GM23338 (cell line): ENCODE results near the gene CDH8.

Experiments
- EZH2 ChIP-seq: fragments of 200-600 bp; sonication (generic); IDR thresholded peaks from one replicate; pipeline ENCODE4 v1.8.0; 2017; ENCODE audit warnings: antibody characterized with exemption, mild to moderate bottlenecking, low read depth; ENCODE audit not compliant: unreplicated experiment
- EZH2phosphoT487 ChIP-seq: fragments of 200-600 bp; sonication (generic); IDR thresholded peaks from one replicate; pipeline ENCODE4 v1.8.1; 2018; ENCODE audit warnings: antibody characterized with exemption; ENCODE audit not compliant: unreplicated experiment
- JUNB ChIP-seq: IDR thresholded peaks from one replicate; pipeline ENCODE4 v1.6.1; 2016; ENCODE audit warnings: antibody characterized with exemption; ENCODE audit not compliant: unreplicated experiment
- POLR2AphosphoS5 ChIP-seq: IDR thresholded peaks from 2 replicates; pipeline ENCODE4 v1.6.1; 2016; ENCODE audit warnings: antibody characterized with exemption, low read depth
- TF ChIP-seq, protein P1 (sequence below), 2 experiments: fragments of 200-600 bp in 1 of 2; sonication (generic) in 1 of 2; conservative IDR thresholded peaks; 2 replicates each; pipeline versions ENCODE4 v1.5.1 to v1.6.1; 2016 to 2017; ENCODE audit warnings: antibody characterized with exemption in 2 of 2, low read depth in 2 of 2, mild to moderate bottlenecking in 2 of 2, moderate library complexity in 1 of 2
- TF ChIP-seq, protein P2 (sequence below): IDR thresholded peaks from one replicate; pipeline ENCODE4 v1.6.1; 2018; ENCODE audit warnings: antibody characterized with exemption; ENCODE audit not compliant: unreplicated experiment

DNA sequence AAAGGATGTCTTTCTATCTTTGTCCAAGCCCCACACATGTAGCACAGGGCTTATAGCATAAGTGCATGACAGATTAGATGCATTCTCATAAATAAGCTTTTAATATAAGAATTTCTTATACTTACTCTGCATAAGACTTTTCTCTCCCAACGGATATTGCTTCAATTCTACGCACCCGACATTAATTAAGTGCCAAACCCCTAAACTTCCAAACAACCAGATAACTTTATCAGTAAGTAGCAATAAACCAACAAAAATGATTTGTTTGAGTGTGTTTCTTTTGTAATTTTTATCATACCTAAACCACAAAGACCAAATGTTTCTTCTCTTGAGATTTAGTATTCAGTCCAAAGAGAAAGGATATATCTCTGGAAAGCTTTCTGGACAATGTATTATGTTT, 391.5 kb downstream of the CDH8 start:
- no peak for TF ChIP-seq JUNB
- TF ChIP-seq POLR2AphosphoS5, result no peak
- TF ChIP-seq, protein P1, sequence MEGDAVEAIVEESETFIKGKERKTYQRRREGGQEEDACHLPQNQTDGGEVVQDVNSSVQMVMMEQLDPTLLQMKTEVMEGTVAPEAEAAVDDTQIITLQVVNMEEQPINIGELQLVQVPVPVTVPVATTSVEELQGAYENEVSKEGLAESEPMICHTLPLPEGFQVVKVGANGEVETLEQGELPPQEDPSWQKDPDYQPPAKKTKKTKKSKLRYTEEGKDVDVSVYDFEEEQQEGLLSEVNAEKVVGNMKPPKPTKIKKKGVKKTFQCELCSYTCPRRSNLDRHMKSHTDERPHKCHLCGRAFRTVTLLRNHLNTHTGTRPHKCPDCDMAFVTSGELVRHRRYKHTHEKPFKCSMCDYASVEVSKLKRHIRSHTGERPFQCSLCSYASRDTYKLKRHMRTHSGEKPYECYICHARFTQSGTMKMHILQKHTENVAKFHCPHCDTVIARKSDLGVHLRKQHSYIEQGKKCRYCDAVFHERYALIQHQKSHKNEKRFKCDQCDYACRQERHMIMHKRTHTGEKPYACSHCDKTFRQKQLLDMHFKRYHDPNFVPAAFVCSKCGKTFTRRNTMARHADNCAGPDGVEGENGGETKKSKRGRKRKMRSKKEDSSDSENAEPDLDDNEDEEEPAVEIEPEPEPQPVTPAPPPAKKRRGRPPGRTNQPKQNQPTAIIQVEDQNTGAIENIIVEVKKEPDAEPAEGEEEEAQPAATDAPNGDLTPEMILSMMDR (conservative IDR thresholded peaks at IDR 0.05; ENCODE audit: low read depth in 2 of 2), result no peak
- TF ChIP-seq, protein P2, sequence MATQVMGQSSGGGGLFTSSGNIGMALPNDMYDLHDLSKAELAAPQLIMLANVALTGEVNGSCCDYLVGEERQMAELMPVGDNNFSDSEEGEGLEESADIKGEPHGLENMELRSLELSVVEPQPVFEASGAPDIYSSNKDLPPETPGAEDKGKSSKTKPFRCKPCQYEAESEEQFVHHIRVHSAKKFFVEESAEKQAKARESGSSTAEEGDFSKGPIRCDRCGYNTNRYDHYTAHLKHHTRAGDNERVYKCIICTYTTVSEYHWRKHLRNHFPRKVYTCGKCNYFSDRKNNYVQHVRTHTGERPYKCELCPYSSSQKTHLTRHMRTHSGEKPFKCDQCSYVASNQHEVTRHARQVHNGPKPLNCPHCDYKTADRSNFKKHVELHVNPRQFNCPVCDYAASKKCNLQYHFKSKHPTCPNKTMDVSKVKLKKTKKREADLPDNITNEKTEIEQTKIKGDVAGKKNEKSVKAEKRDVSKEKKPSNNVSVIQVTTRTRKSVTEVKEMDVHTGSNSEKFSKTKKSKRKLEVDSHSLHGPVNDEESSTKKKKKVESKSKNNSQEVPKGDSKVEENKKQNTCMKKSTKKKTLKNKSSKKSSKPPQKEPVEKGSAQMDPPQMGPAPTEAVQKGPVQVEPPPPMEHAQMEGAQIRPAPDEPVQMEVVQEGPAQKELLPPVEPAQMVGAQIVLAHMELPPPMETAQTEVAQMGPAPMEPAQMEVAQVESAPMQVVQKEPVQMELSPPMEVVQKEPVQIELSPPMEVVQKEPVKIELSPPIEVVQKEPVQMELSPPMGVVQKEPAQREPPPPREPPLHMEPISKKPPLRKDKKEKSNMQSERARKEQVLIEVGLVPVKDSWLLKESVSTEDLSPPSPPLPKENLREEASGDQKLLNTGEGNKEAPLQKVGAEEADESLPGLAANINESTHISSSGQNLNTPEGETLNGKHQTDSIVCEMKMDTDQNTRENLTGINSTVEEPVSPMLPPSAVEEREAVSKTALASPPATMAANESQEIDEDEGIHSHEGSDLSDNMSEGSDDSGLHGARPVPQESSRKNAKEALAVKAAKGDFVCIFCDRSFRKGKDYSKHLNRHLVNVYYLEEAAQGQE, result no peak
- TF ChIP-seq EZH2phosphoT487, result no peak
- TF ChIP-seq EZH2, result no peak
